Right lobe of liver (tissue), 6 donors: ENCODE results near the gene NME3. TPM values are rescaled to one million over a fixed set of nuclear protein-coding genes. Genes with fewer than 3 reads are reported as not detected.
A peak's percentile ranks its signal among the peaks of the same experiment; 100 is the strongest.

ENCODE experiments used
- ATAC-seq, 4 donors: fragments of 200-7000 bp; cut with Tn5 transposase; one replicate each; pipeline ENCODE4 v1.9.1; 2020; ENCODE audit warnings: mild to moderate bottlenecking in 4 of 4, moderate library complexity in 4 of 4
- DNase-seq, 3 donors: peaks; one replicate each; pipeline ENCODE4 v3.0.0-alpha.2; 2020
- H3K27ac ChIP-seq, 3 donors: fragments of 200-600 bp; one replicate each; pipeline ENCODE4 v1.8.0; 2022
- H3K27me3 ChIP-seq, 2 donors: fragments of 200-600 bp; one replicate each; pipeline ENCODE4 v1.8.0; 2022
- H3K36me3 ChIP-seq, 4 donors: fragments of 200-600 bp; sonication (generic) in 1 of 4; one replicate each; pipeline versions ENCODE4 v1.5.1 to v1.8.0; 2017 to 2022; ENCODE audit warnings: control low read depth in 1 of 4
- H3K4me1 ChIP-seq, 4 donors: fragments of 200-600 bp; sonication (generic) in 1 of 4; one replicate each; pipeline versions ENCODE4 v1.5.1 to v1.8.0; 2017 to 2022; ENCODE audit warnings: control low read depth in 1 of 4
- H3K4me3 ChIP-seq, 3 donors: fragments of 200-600 bp; one replicate each; pipeline ENCODE4 v1.8.0; 2022
- H3K9me3 ChIP-seq, 4 donors: fragments of 200-600 bp; sonication (generic) in 1 of 4; one replicate each; pipeline versions ENCODE4 v1.5.1 to v1.8.0; 2017 to 2022; ENCODE audit warnings: control low read depth in 1 of 4
- CTCF ChIP-seq, 4 donors: fragments of 200-600 bp in 3 of 4; fragments of 450-650 bp in 1 of 4; IDR thresholded peaks; one replicate each; pipeline versions ENCODE4 v1.5.1 to v1.8.0; 2016 to 2022; ENCODE audit warnings: antibody characterized with exemption in 4 of 4, mild to moderate bottlenecking in 2 of 4
- POLR2A ChIP-seq: fragments of 450-650 bp; IDR thresholded peaks from one replicate; pipeline ENCODE4 v1.6.1; 2017; ENCODE audit warnings: antibody characterized with exemption, mild to moderate bottlenecking
- WGBS: methylation state at CpG from one replicate; pipeline ENCODE4 v1.1.6; 2018; ENCODE audit warnings: low coverage, low lambda C conversion rate; ENCODE audit not compliant: insufficient coverage; ENCODE audit errors: missing lambda C conversion rate; 5-methylcytosine and 5-hydroxymethylcytosine counted together
- intact Hi-C, 2 donors: fragments of 100-400 bp; cut with DNase I; formaldehyde crosslinking; loops; one replicate each; pipeline versions ENCODE4 v1.11.2 to v1.14.1; 2022
- total RNA-seq, 6 experiments: library from RNA; depleted of rRNA in 2 of 6; stranded (reverse); fragments of >200 nt in 2 of 6; fragmentation: NEBNext Ultra II Directional in 3 of 6; extraction: Animal tissue kit (Norgen Biotek cat#: 25700) in 3 of 6; gene quantifications; one replicate each; pipeline versions ENCODE4 v1.1.0 to v1.2.4, GENCODE V29; 2016 to 2023
- donor health status: DM: no; HTN: yes; CAD: no.
- donor health status: DM: no; HTN: no; CAD: no.
- donor health status: DM: no; HTN: no; CAD: no.
- donor health status: DM: no; HTN: yes; CAD: no.
- donor health status: DM: no; HTN: yes; CAD: no.

Gene NME3
- total RNA-seq, 6 experiments from 2014 or later = 17.9 to 36.1 (median 23.2) TPM

- TF ChIP-seq CTCF (IDR thresholded peaks at IDR 0.05) (peak; percentile 70 to 90 (median 79)), POLR2A (peak; percentile 51)
- WGBS = 0% methylated on average over 3 of the region's 108 CpGs
- Histone ChIP-seq H3K27ac (peak within 1 kb of the TSS; percentile 81 to 93 (median 84)), H3K9me3 (no peaks in the 10 kb centered on the region), H3K4me3 (peak within 1 kb of the TSS; percentile 94 to 100 (median 98)), H3K27me3 (no peaks in the 10 kb centered on the region), H3K4me1 (peaks cover 0 to 22% (median 6%) of the 10 kb centered on the region in 4 donors), H3K36me3 (peaks cover 0 to 22% (median 2%) of the 10 kb centered on the region in 4 donors)
- DNase-seq (peak; percentile 87), ATAC-seq (peak; percentile 60 to 77 (median 69))
- intact Hi-C loops = no loop called here
Observed at GRCh38 chr16:1772908-1773702, 1.8 kb upstream of the NME3 start, which contains the start of gene MRPS34. Gene MRPS34, minus strand, starts transcription at chr16:1773134. Its CDS starts 15 bp downstream, at chr16:1773119.

- peaks cover 0 to 18% (median 2%) of the 10 kb centered on the region in 4 donors for H3K36me3 ChIP-seq
- intact Hi-C loops = no loop called here
- no peak for DNase-seq
Observed at GRCh38 chr16:1772362-1772907, 1.1 kb upstream of the NME3 start, which contains the start of gene EME2. Gene EME2, plus strand, starts transcription at chr16:1772810. Its CDS starts 418 bp downstream, at chr16:1773228.

GRCh38 chr16:1771864-1772361, 570 bp upstream of the NME3 start:
- no peak for TF ChIP-seq POLR2A
- TF ChIP-seq CTCF (IDR thresholded peaks at IDR 0.05) = no peak
- WGBS = 13% methylated on average over 8 of the region's 22 CpGs
- Histone ChIP-seq H3K27ac (peak overlapping the region; percentile 15 to 93 (median 53)), H3K4me3 (peak overlapping the region; percentile 94 to 100 (median 98)), H3K27me3 (no peaks in the 10 kb centered on the region), H3K9me3 (no peaks in the 10 kb centered on the region), H3K4me1 (peaks cover 0 to 22% (median 6%) of the 10 kb centered on the region in 4 donors), H3K36me3 (peaks cover 0 to 12% (median under 1%) of the 10 kb centered on the region in 4 donors)
- intact Hi-C loops = no loop called here
- no peak for DNase-seq
- no peak for ATAC-seq

More at GRCh38 chr16:1772362-1772907, 1.1 kb upstream of the NME3 start, which contains the start of gene EME2:
- Histone ChIP-seq H3K4me1 (peaks cover 0 to 22% (median 6%) of the 10 kb centered on the region in 4 donors), H3K9me3 (no peaks in the 10 kb centered on the region), H3K4me3 (peak within 1 kb of the TSS; percentile 94 to 100 (median 98)), H3K27me3 (no peaks in the 10 kb centered on the region), H3K27ac (peak within 1 kb of the TSS; percentile 81 to 93 (median 84))
- TF ChIP-seq POLR2A = no peak
- WGBS = under 1% methylated on average over 15 of the region's 53 CpGs
- ATAC-seq = peak; percentile 0 to 7 (median 2)

- peak; percentile 78 to 82 (median 79) for DNase-seq
- WGBS = 13% methylated on average over 6 of the region's 81 CpGs
- intact Hi-C loops = no loop called here
- Histone ChIP-seq H3K4me1 (peaks cover 0 to 22% (median 6%) of the 10 kb centered on the region in 4 donors), H3K4me3 (peak overlapping the region; percentile 94 to 100 (median 98)), H3K27me3 (no peaks in the 10 kb centered on the region), H3K27ac (peak overlapping the region; percentile 20 to 53 (median 51)), H3K36me3 (peaks cover 0 to 16% (median 0%) of the 10 kb centered on the region in 4 donors), H3K9me3 (no peaks in the 10 kb centered on the region)
- ATAC-seq = peak; percentile 5 to 40 (median 30)
- TF ChIP-seq CTCF (IDR thresholded peaks at IDR 0.05) (no peak), POLR2A (no peak)
Observed at GRCh38 chr16:1770328-1771187, 785 bp downstream of the NME3 start.
